Activated T-helper 1 cell treated with anti-CD3 and anti-CD28 coated beads, Interleukin-2, amount 50 U/mL, for 16 hours (primary cell): Measurements from ENCODE around the gene SPOCK1.

ENCODE experiments used
- DNase-seq, 2 donors: peaks; one replicate each; pipeline ENCODE4 v3.0.0-alpha.2; 2020; ENCODE audit warnings: low read depth in 1 of 2, low spot score in 1 of 2

The SPOCK1 gene

DNA sequence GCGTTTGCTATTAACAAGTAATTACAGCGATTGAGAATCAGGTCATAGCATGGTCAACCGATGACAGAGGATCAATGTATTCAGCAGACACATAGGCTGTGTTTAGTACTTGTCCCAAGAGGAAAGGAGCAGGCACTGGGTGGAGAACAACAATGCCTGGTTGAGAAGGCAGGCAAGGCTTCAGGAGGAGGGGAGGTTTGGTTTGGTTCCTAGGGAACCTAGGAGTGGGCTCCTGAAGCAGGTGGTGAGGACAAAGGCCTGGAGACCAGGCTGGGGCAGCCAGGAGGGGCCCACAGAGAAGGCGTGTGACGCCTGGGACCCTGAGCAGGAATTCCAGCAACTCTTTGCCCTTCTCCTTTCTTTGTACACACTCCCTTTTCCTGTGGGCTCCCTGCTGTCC is 195.6 kb downstream of the SPOCK1 start:
- no peak for DNase-seq

DNA sequence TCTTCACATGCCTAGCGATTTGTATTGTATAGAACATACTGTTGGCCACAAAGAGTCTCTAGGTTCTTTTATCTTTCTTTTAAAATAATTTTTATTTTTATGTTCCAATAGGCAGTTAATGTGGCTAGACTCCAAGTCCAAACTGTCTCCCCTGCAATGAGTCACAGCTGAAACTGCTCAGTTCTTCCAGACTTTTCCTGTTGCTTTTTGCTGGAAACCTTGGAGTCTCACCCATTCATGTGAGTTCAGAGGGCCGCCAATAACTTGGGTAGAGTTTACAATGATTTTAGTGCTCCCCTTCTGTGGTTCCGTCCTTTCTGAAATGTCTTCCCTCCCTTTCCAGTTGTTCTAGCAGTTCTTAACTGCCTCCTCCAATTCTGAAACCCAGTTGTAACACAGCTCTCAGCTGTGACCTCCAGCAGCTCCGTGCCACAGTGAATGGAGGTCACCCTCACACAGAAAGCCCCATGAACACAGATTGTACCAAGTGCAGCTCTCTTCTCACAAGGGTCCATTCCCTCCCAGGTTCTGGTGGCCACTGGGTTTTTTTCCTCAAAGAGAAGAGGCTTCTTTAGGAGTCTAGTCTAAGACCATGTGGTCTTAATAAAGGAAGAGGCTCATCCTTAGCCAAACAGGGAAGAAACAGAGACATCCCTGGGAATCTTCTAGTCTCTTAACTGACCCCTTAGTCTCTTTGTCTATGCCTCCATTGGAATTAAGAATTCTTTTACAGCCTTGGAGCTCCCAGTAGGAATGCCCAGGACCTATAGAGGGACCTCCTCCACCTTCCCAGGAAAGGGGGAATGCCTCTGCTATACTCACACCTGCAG is 198.5 kb downstream of the SPOCK1 start:
- DNase-seq = no peak

DNA sequence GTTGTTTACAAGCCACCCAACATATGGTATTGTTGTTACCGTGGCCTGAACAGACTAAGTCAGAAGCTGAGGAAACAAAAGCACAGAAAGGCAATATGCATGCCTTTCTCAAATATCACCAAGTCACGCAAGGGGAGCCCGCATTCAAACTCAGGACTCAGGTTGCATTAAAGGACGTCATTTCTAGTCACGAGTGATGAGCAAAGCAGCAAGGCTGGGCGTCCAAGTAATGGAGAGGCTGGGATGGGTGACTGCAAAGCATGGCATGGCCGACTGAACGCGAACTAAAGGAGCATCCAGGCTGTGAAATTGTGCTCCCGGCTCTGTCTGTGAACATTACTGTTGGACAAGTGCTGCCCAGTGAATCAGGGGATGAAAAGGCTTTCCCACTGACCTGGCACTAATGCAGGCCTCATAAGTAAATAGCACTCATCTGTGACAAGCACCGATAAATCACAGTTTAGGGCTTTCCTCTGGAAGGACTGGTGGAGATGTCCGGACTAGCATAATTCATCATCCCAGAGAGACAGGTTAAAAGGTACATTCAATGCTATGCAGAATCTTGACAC is 202.8 kb downstream of the SPOCK1 start:
- no peak for DNase-seq

DNA sequence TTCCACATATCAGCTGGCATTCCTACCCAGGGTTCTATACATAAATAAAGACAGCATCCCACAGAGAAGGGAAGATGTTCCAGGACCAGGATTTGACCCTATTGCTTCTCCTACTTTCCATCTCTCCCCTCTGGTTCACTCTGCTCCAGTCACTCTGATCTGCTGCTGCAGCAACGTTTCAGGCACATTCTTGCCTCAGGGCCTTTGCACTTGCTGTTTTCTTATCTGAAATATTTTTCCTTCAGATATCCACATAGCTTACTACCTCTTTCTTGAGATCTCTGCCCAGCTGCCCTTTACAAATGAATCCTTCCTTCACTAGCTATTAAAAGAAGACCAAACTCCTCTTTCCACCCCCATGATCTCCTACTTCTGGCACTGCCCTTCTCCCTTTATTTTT is 204.5 kb downstream of the SPOCK1 start:
- DNase-seq = no peak

DNA sequence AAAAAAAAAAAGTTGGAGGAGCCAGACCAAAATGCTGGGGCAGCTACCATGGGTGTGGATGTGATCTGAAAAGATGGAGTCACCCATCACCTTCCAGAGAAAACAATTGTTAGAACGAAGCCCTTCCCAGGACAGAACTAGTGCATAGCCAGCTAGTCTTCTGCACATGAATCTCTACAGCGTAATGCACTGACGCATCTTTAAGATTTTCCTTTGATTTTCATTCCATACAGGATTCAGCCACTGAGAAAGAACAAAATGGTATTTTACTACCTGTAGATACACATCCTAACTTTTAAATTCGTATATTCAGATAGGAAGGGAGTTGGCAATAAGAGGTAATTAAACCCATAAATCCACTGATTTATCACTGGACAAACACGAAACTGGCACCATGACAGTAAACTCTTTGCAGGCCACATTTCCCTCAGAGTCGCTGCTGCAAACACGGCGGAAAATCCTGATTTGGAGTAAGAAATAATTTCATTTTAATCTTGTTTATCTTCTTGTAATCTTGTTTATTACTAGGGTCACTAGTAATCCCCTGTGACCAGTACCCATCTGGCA is 206.6 kb downstream of the SPOCK1 start:
- no peak for DNase-seq

DNA sequence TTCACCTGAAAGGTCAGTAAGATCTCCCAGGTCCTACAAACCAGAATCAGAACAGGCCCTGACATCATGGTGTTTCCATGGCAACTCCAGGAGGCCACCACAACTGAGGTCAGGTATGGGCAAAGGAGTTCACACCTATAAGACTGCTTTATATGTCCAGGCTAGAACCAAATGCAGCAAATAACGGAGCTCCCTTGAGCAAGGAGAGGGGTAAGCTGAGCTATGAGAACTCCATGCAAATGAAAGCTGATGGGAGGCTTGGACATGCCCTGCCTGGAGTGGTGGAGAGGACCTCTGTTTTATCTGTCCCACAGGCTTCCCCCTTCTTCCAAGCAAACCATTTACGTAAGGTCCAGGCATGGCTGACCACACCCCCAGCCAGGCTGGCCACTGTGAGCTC is 207.7 kb downstream of the SPOCK1 start:
- no peak for DNase-seq

DNA sequence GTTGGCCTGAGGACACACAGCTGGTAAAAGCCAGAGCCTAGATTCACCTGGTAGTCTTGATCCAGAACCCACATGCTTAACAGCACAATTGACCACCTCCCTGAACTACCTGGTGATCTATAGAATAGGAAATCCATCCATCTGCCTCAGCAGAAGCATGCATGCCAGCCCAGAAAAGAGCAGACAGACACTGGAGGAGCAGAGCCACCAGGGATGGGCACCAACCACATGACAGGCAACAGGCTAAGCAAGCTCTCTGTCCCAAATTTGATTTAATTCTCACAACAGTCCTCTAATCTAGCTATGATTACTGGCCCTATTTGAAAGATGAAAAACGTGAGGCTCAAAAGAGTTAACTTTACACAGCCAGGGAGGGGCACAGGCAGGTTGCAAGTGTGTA is 208.1 kb downstream of the SPOCK1 start:
- DNase-seq = no peak

DNA sequence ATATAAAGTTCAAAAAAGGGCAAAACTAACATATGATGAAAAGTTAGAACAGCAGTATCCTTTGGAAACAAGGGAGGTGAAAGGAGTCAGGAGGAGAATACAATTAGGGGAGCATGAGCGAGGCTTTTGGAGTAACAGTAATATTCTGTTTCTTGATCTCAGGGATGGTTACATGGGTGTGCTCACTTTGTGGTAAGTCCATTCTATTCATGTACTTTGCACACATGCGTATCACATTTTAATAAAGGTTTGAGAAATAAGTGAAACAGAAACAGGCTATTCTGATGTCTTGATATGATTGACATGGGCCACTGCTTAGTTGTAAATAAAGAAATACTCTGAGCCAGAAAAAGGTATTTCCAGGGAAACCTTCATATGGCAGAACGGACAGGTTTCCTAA is 208.8 kb downstream of the SPOCK1 start:
- DNase-seq = no peak

DNA sequence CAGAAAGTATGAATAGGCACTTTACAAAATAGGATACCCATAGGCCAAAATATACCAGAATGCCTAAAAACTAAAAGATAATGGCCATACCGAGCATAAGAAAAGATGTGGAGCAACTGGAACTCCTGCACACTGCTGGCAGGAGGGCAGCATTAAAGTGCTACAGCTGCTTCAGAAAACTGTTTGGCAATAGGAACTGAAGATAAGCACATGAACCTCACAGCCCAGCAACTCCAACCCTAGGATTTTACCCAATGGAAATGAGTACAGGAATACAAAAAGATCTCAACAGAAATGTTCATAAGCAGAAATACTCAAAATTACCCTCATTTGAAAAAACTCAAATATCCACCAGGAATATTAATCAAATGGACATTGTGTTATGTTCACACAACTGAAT is 209.3 kb downstream of the SPOCK1 start:
- DNase-seq = no peak

DNA sequence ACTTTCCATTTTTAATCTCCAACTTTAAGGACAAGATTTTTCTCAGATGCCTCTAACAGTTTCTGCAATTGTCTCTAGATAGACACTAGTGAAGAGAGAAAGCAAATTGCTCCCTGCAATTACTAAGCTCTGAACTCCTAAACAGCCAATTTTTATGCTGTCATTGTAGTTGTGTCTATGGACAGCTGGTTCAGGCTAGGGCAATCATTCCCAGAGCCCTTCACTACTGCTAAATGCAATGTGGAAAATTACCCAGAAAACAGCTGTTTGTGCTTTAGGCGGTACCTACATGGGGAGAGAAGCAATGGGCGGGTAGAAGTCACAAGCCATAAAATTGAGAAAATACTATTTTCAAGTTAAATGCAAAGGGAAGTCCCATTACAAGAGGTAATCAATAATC is 211.6 kb downstream of the SPOCK1 start:
- DNase-seq = no peak

DNA sequence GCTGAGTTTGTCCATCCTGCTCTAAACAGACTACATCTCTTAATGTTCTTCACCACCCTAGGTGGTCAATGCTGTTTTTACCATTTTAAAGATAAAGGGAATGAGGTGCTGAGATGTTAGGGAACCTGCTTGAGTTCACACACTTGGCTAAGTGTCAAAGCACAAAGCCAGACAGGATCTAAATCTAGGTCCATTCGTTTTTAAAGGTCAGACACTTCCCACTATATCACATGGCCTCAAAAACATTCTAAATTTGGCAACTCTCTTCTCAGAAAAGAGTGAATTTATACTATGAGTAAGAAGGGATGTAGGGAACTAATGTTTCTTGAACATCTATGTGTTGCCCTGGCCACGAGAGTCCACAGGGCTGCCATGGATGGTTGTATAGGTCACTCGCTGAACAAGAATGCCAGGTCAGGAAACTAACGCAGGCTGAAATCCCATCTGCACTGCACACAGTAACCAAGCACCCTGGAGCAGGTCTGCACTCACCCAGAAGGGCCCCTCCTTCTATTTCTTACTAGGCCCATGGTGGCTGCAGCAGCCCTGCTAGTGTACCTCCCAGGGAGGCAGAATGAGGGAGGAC is 213.0 kb downstream of the SPOCK1 start:
- no peak for DNase-seq

DNA sequence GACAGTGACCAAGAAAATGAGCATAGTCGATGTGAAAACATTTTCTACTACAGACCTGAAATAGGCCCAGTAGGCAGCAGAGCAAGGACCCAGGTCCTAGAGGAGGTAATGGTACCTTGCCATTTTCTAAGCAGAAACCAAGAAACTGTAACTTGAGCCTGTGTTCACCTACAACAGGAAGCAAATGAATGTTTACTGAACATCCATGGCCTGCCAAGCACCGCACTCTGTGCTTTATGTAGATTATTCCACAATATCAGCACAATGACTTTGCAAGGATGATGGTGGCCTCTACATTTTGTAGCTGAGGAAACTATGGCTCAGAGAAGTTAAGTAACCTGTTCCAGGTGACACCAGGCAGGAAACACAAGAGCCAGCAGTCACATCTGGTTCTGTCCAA is 215.3 kb downstream of the SPOCK1 start:
- DNase-seq = no peak

DNA sequence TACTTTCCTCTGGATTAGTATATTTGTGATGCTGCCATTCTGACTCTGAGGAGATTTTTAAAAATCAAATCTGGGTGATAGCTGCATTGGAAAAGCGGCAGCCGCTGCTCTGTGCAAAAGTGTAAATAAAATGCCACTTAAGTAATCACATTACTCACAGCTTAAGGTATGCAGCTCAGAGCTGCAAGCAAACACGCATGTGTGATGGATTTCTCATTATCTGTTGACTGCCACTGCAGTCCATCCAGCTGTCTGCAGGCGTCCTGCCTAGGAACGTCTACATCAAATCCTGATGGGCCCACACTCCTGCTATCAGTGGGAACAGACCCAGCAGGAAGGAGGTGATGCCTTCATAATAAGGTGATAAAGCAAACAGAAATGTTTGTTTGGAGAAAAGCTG is 216.9 kb downstream of the SPOCK1 start:
- no peak for DNase-seq

DNA sequence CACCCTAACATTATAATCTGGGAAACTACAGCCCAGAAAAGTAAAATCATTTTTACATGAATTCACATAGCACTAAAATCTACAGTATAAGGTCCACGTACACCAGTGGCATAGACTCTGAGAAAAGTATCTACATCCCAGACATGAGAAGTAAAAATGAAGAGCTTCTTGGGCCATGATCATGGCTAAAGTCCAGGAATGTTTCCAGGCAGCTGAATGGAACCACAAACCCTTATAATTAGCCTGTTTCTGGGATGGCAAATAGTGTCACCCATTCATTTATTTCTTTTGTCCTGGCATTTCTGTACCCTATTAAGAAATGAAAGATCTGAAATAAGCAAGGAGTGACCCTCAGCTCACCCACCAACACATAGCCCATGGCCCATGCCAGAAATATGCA is 217.9 kb downstream of the SPOCK1 start:
- DNase-seq = no peak

DNA sequence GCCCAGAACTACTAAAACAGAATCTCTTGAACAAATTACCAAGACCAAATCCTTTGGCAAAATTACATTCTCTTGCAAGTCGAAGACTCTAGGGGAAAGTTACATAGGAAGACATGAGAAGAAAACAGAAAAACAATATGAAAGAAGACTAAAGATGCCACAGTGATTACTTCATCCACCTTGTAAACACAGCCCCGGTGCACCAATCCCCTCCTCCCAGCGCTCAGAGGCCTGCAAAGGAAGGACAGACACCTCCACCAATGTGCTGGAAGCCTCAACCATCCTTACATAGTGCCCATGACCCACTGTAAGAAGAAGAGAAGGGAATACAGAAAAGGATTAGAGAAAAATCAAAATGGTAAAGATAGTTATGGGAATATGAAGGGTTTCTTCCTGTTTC is 218.5 kb downstream of the SPOCK1 start:
- no peak for DNase-seq

DNA sequence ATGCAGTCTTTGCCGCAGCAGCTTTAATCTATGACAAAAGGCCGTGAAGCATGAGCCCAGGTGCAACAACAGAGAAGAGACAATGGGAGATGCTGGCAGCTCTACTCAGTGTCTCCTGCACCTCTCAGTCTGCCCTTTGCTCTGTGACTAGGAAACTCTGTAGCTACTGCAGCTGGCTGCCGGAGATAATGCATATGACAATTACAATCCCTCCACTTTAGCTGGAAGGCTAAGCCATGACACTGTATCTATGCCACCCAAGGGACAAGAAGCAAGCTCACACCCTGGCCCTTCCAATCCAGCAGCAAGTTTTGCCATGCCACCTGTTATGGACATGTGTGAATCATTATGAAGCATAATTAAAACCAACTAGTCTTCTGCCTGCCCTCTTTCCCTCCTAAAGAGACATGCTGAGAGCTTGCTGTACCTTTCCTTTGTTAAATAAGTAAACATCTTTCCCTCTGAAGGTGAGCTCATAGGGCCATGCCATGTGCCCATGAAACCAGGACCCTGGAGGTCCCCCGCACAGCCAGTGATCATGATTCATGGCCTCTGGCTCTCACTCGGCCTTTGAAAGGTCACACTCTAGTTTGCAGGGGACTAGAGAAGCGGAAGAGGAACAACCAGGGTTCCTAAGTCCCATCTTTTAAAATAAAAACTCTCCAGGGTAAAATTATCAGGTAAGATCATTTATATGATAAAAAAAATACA is 219.4 kb downstream of the SPOCK1 start:
- no peak for DNase-seq

DNA sequence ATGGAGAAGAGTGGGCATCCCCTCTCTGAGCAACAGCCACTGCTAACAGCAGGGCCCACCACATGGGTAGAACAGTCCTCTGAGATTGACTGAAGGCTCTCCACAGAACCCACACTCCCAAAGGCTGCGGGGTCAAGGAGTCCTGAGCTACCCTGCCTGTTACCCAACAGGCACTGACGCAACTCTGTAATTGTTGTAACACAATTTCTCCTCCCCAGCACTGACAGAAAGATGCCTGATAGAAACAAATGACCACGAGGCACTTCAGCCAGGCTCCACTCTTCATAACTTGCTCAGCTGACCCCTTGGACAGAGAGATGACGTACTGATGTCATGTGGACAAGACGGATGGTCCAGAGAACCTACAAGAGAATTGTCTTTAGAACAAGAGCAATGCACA is 220.7 kb downstream of the SPOCK1 start:
- DNase-seq = no peak

DNA sequence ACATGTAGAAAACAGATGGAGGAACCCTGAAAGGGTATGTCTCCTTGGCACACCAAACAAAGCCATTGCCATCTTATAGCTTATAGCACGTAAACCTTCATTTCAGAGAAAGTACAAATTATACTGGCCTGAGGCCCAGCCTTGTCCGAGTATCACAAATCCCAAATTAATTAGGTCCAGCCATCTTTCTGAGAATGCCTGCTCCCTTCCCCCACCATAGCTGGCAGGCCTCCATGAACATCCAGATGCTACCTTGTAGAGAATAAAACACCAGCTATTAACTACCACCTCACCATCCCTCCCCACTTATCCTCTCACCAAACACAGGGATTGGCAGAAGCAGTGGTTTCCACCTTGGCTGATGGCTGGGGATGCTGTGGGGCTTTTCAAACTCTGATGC is 224.0 kb downstream of the SPOCK1 start:
- DNase-seq = no peak

DNA sequence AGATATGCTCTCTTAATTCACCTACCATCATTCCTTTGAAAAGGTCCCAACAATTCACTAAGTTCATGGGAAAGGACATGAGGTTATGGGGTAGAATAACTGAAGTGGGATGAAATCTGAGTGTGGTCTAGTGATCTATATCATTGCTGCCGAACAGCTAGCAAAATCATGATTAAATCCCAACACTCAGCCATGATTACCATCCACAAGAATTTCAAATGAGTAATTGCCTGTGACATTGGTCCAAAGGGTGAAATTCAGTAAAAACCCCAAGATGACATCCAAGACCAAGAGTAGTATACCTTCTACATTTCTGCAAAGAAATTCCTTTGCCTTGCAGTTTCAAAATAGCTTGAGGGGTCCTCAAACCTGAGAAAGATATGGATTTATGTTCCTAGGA is 225.6 kb downstream of the SPOCK1 start:
- DNase-seq = no peak

DNA sequence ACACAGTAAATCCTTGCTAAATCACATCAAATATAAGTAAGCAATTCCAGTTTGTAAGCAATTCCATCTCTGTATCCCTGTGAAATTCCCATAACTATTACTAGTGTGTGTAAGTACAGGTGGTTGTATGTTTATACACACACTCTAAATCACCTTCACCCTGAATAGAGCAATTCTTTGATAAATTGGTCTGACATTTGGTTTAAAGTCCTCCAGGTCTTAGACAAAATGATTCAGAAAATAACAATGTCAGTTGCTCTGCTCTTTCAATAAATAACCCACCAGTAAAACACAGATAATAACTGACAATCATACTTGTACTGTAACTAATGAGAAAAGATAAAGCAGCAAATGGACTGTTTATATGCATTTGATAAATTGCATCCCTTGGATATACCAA is 226.3 kb downstream of the SPOCK1 start:
- DNase-seq = no peak

DNA sequence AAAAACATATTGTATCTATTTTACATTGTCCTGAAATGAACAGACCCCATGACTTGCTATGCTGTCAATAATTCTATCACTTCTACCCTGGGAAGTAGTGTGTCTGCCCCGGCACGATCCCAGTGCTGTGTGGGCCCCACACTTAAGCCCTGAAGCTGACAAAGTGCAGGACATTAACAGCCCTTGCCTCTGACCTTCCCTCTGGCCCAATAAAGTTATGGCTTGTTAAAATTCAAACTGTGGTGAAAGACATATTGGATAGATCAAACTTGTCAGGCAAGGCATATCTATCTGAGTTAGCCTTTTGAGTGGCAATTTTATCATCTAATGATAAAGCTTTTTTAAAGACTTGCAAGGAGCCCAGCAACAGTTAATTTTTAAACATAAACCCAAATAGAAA is 229.2 kb downstream of the SPOCK1 start:
- no peak for DNase-seq

DNA sequence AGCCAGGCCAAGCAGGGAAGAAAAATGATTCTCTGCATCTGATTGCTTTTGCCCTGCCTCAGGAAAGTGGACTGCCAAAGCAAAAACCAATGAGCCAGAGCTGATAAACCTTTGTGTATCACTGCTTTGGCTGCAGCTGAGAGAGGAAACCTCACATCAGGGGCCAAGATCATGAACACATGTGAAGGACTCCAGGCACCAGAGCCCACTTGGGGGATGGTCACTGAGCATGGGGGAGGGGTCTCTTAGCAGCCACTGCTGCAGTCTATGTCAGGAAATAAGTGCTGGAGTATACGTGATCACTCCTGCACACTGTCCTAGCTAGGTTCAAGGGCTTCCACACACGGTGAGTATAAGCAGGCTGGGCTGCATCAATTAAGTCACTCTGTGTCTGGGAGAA is 229.9 kb downstream of the SPOCK1 start:
- DNase-seq = no peak
